ENCODE data around the gene FANCC.

Gene FANCC

DNA sequence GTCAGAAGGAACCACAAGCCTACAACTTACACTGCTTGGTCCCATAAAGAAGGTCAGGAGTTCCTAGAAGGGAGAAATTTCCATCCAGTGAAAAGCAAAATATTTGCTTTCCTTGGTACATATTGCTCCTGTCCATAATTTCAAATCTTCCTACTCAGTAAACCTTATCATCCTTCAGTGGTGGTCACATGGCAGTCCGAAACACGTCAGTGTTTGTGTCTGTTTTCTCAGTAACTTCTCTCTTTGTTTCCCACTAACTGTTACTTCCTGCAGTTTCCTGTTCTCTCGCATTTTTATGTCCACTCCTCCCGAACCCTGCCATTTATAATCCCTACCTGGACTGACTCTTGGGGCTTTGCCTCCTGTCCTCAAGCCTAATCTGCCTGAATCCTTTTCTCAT is 129.1 kb downstream of the FANCC start:
- H2AFZ ChIP-seq (ENCODE audit: low read length), result no peak overlapping the region
- H3K79me1 ChIP-seq (ENCODE audit: low read depth, low read length), result no peaks in the 10 kb centered on the region
- no peak overlapping the region for H3K4me2 ChIP-seq (ENCODE audit: insufficient read depth, low read length, poor library complexity, severe bottlenecking)
- no peak overlapping the region for H2BK12ac ChIP-seq (ENCODE audit: low read length)
- H2BK5ac ChIP-seq (ENCODE audit: low read length), result no peak overlapping the region
- no peak overlapping the region for H3K4me3 ChIP-seq (ENCODE audit: low read length in 2 of 2)
- H3K27me3 ChIP-seq (ENCODE audit: control insufficient read depth in 3 of 3, insufficient read depth in 3 of 3, low read depth in 1 of 3, low read length in 3 of 3), result no peaks in the 10 kb centered on the region
- H3K18ac ChIP-seq (ENCODE audit: low read length), result no peak overlapping the region
- peaks cover 1 to 18% of the 10 kb centered on the region in 2 donors for H3K4me1 ChIP-seq (ENCODE audit: control insufficient read depth in 2 of 2, insufficient read depth in 1 of 2, low read depth in 1 of 2, low read length in 2 of 2)
- no peaks in the 10 kb centered on the region for H3K9me3 ChIP-seq (replicated peaks in 1 of 2; ENCODE audit: control insufficient read depth in 2 of 2, insufficient read depth in 1 of 2, low read depth in 1 of 2, low read length in 2 of 2)
- H4K91ac ChIP-seq (ENCODE audit: low read depth, low read length, poor library complexity), result no peak overlapping the region
- H2BK120ac ChIP-seq (ENCODE audit: low read depth, low read length), result no peak overlapping the region
- H2AK5ac ChIP-seq (ENCODE audit: low read depth, low read length), result no peak overlapping the region
- WGBS, 2 donors (ENCODE audit: extremely low coverage in 2 of 2, insufficient read length in 2 of 2, insufficient replicate concordance in 1 of 2), result no CpG with 5 or more reads among the region's 4 CpGs
- DNase-seq (ENCODE audit: low spot score), result no peak
- no peak overlapping the region for H2BK15ac ChIP-seq (ENCODE audit: low read length)
- no peak overlapping the region for H3K14ac ChIP-seq (ENCODE audit: low read length)
- no peaks in the 10 kb centered on the region for H3K36me3 ChIP-seq (replicated peaks in 1 of 2; ENCODE audit: control insufficient read depth in 2 of 2, insufficient read depth in 2 of 2, low read length in 2 of 2)
- H3K23ac ChIP-seq (ENCODE audit: low read depth, low read length, poor library complexity), result no peak overlapping the region
- no peak overlapping the region for H3K9ac ChIP-seq (ENCODE audit: low read depth, low read length, poor library complexity)
- no peak overlapping the region for H4K8ac ChIP-seq (ENCODE audit: low read depth, low read length)
- no peak overlapping the region for H3K4ac ChIP-seq (ENCODE audit: low read length)
- H3K27ac ChIP-seq (replicated peaks; ENCODE audit: low read length), result no peak overlapping the region

GRCh38 chr9:95185956-95186355 is 131.6 kb downstream of the FANCC start:
- Histone ChIP-seq H3K27me3 (ENCODE audit: control insufficient read depth in 3 of 3, insufficient read depth in 3 of 3, low read depth in 1 of 3, low read length in 3 of 3) (no peaks in the 10 kb centered on the region), H3K79me1 (ENCODE audit: low read depth, low read length) (no peaks in the 10 kb centered on the region), H2AFZ (ENCODE audit: low read length) (no peak overlapping the region), H3K23ac (ENCODE audit: low read depth, low read length, poor library complexity) (no peak overlapping the region), H3K9ac (ENCODE audit: low read depth, low read length, poor library complexity) (no peak overlapping the region), H3K36me3 (replicated peaks in 1 of 2; ENCODE audit: control insufficient read depth in 2 of 2, insufficient read depth in 2 of 2, low read length in 2 of 2) (no peaks in the 10 kb centered on the region), H3K4me3 (ENCODE audit: low read length in 2 of 2) (no peak overlapping the region), H3K18ac (ENCODE audit: low read length) (no peak overlapping the region), H2BK12ac (ENCODE audit: low read length) (no peak overlapping the region), H2BK15ac (ENCODE audit: low read length) (no peak overlapping the region), H3K4ac (ENCODE audit: low read length) (no peak overlapping the region), H4K91ac (ENCODE audit: low read depth, low read length, poor library complexity) (no peak overlapping the region), H3K14ac (ENCODE audit: low read length) (no peak overlapping the region), H4K8ac (ENCODE audit: low read depth, low read length) (no peak overlapping the region), H3K4me1 (ENCODE audit: control insufficient read depth in 2 of 2, insufficient read depth in 1 of 2, low read depth in 1 of 2, low read length in 2 of 2) (peaks cover 1 to 23% of the 10 kb centered on the region in 2 donors), H2AK5ac (ENCODE audit: low read depth, low read length) (no peak overlapping the region), H2BK5ac (ENCODE audit: low read length) (no peak overlapping the region), H3K4me2 (ENCODE audit: insufficient read depth, low read length, poor library complexity, severe bottlenecking) (no peak overlapping the region), H3K9me3 (replicated peaks in 1 of 2; ENCODE audit: control insufficient read depth in 2 of 2, insufficient read depth in 1 of 2, low read depth in 1 of 2, low read length in 2 of 2) (no peaks in the 10 kb centered on the region), H3K27ac (replicated peaks; ENCODE audit: low read length) (no peak overlapping the region), H2BK120ac (ENCODE audit: low read depth, low read length) (no peak overlapping the region)
- no CpG with 5 or more reads among the region's 2 CpGs for WGBS, 2 donors (ENCODE audit: extremely low coverage in 2 of 2, insufficient read length in 2 of 2, insufficient replicate concordance in 1 of 2)
- DNase-seq (ENCODE audit: low spot score), result no peak

DNA sequence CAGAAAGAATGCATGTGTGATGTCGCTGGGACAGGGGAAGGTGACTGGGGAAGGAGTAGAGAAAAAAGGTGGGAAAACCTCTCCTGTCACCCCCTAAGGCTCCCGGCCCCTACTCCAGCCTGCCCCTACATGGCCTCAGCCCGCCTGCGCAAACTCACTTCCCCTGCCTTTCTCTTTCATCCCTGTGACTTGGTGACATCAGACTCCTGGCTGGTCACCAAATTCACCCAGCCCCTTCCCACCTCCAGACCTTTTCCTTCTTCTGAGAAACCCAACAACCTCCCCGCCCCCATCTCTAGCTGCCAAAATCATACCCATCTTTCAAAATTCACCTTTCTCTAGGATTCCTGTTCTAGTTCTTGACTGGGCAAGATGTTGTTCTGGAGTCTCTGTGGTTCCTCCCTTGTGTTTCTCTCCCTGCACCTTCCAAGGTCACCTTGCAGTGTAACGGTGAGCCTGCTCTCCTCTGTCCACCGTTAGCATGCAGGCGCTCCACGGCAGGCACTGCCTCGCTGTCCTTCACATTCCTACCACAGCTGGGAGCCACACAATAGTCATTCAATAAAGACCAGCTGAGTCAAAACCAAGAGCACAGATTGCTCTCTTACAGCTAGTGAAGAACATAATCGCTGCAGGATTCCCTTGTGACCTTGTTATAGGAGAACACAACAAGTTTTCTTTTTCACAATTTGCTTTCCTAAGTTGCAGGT is 134.5 kb downstream of the FANCC start:
- Histone ChIP-seq H4K8ac (ENCODE audit: low read depth, low read length) (no peak overlapping the region), H2BK120ac (ENCODE audit: low read depth, low read length) (no peak overlapping the region), H4K91ac (ENCODE audit: low read depth, low read length, poor library complexity) (no peak overlapping the region), H3K4me3 (ENCODE audit: low read length in 2 of 2) (no peak overlapping the region), H3K79me1 (ENCODE audit: low read depth, low read length) (no peaks in the 10 kb centered on the region), H2AFZ (ENCODE audit: low read length) (no peak overlapping the region), H3K4me1 (ENCODE audit: control insufficient read depth in 2 of 2, insufficient read depth in 1 of 2, low read depth in 1 of 2, low read length in 2 of 2) (peaks cover 1 to 7% of the 10 kb centered on the region in 2 donors), H2AK5ac (ENCODE audit: low read depth, low read length) (peak overlapping the region; percentile 84), H2BK15ac (ENCODE audit: low read length) (no peak overlapping the region), H3K14ac (ENCODE audit: low read length) (no peak overlapping the region), H3K27ac (replicated peaks; ENCODE audit: low read length) (no peak overlapping the region), H3K27me3 (ENCODE audit: control insufficient read depth in 3 of 3, insufficient read depth in 3 of 3, low read depth in 1 of 3, low read length in 3 of 3) (no peaks in the 10 kb centered on the region), H3K4me2 (ENCODE audit: insufficient read depth, low read length, poor library complexity, severe bottlenecking) (no peak overlapping the region), H3K4ac (ENCODE audit: low read length) (no peak overlapping the region), H3K23ac (ENCODE audit: low read depth, low read length, poor library complexity) (no peak overlapping the region), H3K36me3 (replicated peaks in 1 of 2; ENCODE audit: control insufficient read depth in 2 of 2, insufficient read depth in 2 of 2, low read length in 2 of 2) (no peaks in the 10 kb centered on the region), H2BK12ac (ENCODE audit: low read length) (no peak overlapping the region), H2BK5ac (ENCODE audit: low read length) (no peak overlapping the region), H3K9ac (ENCODE audit: low read depth, low read length, poor library complexity) (no peak overlapping the region), H3K18ac (ENCODE audit: low read length) (no peak overlapping the region), H3K9me3 (replicated peaks in 1 of 2; ENCODE audit: control insufficient read depth in 2 of 2, insufficient read depth in 1 of 2, low read depth in 1 of 2, low read length in 2 of 2) (no peaks in the 10 kb centered on the region)
- 100% methylated on average over 1 of the region's 11 CpGs; no CpG with 5 or more reads in 1 of the 2 donors for WGBS, 2 donors (ENCODE audit: extremely low coverage in 2 of 2, insufficient read length in 2 of 2, insufficient replicate concordance in 1 of 2)
- no peak for DNase-seq (ENCODE audit: low spot score)

GRCh38 chr9:95181835-95182234 is 135.7 kb downstream of the FANCC start:
- Histone ChIP-seq H3K14ac (ENCODE audit: low read length) (no peak overlapping the region), H2AK5ac (ENCODE audit: low read depth, low read length) (no peak overlapping the region), H2BK12ac (ENCODE audit: low read length) (no peak overlapping the region), H3K4me2 (ENCODE audit: insufficient read depth, low read length, poor library complexity, severe bottlenecking) (no peak overlapping the region), H3K27me3 (ENCODE audit: control insufficient read depth in 3 of 3, insufficient read depth in 3 of 3, low read depth in 1 of 3, low read length in 3 of 3) (no peaks in the 10 kb centered on the region), H2AFZ (ENCODE audit: low read length) (no peak overlapping the region), H3K36me3 (replicated peaks in 1 of 2; ENCODE audit: control insufficient read depth in 2 of 2, insufficient read depth in 2 of 2, low read length in 2 of 2) (no peaks in the 10 kb centered on the region), H3K18ac (ENCODE audit: low read length) (no peak overlapping the region), H3K79me1 (ENCODE audit: low read depth, low read length) (no peaks in the 10 kb centered on the region), H4K8ac (ENCODE audit: low read depth, low read length) (no peak overlapping the region), H3K4ac (ENCODE audit: low read length) (no peak overlapping the region), H3K9me3 (replicated peaks in 1 of 2; ENCODE audit: control insufficient read depth in 2 of 2, insufficient read depth in 1 of 2, low read depth in 1 of 2, low read length in 2 of 2) (no peaks in the 10 kb centered on the region), H3K9ac (ENCODE audit: low read depth, low read length, poor library complexity) (no peak overlapping the region), H2BK5ac (ENCODE audit: low read length) (no peak overlapping the region), H3K23ac (ENCODE audit: low read depth, low read length, poor library complexity) (no peak overlapping the region), H3K4me3 (ENCODE audit: low read length in 2 of 2) (no peak overlapping the region), H3K27ac (replicated peaks; ENCODE audit: low read length) (no peak overlapping the region), H2BK120ac (ENCODE audit: low read depth, low read length) (no peak overlapping the region), H3K4me1 (ENCODE audit: control insufficient read depth in 2 of 2, insufficient read depth in 1 of 2, low read depth in 1 of 2, low read length in 2 of 2) (peaks cover 1 to 7% of the 10 kb centered on the region in 2 donors), H2BK15ac (ENCODE audit: low read length) (no peak overlapping the region), H4K91ac (ENCODE audit: low read depth, low read length, poor library complexity) (no peak overlapping the region)
- WGBS, 2 donors (ENCODE audit: extremely low coverage in 2 of 2, insufficient read length in 2 of 2, insufficient replicate concordance in 1 of 2), result no CpG with 5 or more reads among the region's 4 CpGs
- DNase-seq (ENCODE audit: low spot score), result no peak
